GM21529 (cell line): ENCODE data around the gene PPBP.
"Not testable (repeated sequence)": the region's sequence is repeated elsewhere in the genome, so short reads cannot be mapped to it uniquely, and the experiment has no call there.

Experiments used
- ATAC-seq: cut with Tn5 transposase; IDR thresholded peaks from one replicate; pipeline ENCODE4 v1.9.1; 2021; ENCODE audit not compliant: unreplicated experiment

PPBP gene

DNA sequence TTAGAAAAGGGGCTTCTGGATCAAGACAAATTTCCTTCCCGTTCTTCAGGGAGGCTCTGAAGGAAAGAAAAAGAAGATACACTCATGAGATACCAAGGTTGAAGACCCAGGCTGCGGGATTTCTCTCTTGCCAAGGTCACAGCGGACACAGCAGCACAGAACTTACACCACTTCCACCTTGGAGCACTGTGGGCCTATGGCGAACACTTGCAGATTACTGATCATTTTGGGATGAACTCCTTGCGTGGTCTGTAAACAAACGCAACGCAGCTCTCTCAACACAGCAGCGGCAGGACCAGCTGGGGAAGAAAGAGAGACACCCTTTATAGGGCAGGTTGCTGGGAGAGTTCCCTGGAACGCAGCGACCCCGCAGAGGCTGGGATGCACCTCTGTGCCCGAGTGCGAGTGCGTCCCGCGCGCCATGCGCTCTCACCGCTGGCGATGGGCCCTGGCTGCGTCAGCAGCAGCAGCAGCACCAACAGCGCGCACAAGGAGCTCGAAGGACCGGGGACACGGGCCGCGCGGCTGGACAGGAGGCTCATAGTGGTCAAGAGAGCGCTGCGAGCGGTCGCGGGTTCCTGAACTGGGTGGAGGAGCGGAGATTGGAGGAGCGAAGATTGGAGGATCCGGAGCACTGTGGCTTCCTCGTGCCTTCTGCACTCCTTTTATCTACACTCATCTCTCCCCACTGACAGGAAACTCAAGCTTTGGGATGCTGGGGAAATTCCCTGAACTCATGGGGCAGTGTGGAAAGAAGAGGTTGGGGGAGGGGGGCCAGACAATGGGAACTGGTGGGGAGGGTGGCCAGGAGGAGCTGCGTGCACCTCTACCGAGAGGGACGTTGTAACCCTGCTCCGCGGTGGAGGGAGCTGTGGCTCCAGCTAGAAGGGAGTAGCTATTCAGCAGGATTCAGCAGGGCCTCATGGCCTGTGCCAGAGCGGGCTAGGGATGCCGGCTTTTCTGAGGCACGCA, 10.3 kb upstream of the PPBP start, which contains the start of gene CXCL5:
CXCL5 (minus strand) TSS at position 638 of the 972 bp plus-strand sequence; CDS start at position 542, 96 bp downstream.
- no peak for ATAC-seq

DNA sequence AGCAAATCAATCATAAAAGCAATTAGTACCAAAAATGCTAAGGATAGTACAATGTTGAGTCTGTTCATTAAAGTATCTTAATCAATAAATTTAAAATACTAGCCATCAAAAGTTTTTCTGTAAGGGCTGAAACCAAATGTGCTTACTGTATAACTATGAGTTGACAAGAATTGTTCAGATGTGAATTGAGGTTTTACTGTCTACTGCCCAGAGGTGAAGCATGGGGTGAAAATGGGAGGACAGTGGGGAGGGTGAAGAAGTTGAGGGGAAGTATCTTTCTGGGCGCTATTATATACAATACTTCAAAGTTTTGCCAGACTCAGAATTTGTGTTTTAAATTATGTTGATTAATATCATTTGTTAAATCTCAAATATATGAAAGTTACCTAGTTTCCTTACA, 4.1 kb upstream of the PPBP start:
- no peak for ATAC-seq

DNA sequence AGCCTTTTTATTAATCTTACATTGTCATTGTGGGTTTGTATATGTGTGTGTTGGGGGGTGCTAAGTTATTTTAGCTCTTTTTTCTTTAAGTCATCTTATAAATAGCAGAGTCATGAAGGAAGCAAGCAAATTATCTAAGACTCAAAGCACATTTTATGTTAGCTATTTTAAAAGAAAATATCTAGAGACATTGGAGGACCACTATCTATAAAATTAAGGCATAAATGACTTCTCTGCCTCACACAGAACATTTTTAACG, 3.7 kb upstream of the PPBP start:
- ATAC-seq: no peak

DNA sequence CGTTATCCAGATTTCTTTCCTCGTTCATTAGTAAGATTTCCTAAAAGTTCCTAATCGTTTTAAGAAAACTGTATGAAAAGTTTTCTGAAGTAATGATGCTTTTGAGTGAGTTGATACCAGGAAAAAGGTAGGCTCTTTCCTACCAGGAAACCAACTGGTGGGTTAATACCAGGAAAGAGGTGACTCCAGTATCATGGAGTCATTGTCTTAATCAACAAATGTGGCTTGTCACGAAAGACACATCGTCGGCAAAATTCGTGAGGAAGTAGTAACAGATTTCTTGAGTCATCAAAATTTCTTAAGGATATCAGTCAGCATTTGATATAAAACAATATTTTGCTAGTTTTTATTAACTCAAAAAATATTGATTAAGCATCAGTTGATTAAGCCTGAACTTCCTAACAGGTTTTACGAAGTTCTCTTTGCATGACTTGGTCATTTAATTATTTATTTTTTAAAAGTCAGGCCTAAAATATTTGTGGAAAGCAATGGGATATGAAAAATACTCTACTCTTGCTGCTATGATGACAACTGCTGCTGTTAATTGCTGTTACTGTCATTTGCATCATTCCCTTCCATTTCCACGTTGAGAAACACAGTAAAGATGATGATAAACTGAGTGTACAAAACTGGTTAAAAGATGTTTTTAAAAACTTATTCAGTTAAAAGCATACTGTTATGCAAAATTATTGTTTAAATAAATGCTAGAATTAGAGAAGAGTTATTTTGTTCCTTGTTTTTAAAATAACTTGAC, 3.2 kb upstream of the PPBP start:
- ATAC-seq: no peak

DNA sequence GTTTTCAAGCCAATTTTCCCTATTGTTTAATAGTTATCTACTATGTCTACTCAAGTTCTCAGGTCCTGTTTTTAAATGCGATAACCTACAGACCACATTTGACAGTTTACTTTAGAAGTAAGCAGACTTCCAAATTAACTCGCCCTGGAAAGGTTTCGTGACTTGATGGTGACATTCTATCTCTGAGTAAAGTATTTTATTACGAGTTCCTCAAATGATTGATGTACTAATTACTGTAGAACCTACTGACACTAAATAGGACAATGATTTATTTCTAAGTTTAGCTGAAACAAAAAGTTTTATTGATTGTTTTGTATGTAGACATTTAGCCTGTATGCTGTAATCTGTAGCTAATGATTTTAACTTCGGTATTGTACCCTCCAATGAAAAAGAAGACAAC, 1.9 kb upstream of the PPBP start:
- no peak for ATAC-seq

DNA sequence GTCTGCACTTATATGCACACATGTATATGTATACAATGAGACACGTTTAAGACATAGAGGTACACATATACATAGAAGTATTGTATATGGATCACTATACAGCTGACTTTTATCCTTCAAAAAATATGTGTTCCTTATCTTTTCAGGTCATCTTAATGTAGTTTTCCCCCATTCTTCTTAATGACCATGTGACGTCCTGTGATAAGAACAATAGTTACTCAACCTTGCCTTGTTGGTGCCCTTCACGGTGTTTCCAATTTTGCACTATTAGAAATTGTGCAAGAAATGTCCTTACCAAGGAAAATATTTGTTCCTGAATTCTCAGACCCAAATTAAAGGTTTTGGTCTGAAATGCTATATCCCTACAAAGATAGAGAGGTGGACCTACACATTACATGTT, 1.0 kb upstream of the PPBP start:
- no peak for ATAC-seq

DNA sequence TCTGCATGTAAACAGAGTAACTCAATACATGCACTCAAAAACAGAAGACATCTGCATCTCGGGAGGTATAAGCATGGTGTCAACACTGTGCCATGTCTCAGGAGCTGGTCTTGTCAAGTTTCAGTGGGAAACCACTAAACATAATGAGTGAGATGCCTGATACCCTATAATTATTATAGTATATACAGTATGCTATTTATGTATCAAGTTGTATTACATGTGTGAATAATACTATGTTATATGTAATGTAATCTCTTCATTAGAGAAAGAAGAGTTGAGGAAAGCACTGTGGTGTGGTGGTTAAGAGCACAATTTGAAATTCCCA, 2.5 kb downstream of the PPBP start:
- ATAC-seq: no peak

DNA sequence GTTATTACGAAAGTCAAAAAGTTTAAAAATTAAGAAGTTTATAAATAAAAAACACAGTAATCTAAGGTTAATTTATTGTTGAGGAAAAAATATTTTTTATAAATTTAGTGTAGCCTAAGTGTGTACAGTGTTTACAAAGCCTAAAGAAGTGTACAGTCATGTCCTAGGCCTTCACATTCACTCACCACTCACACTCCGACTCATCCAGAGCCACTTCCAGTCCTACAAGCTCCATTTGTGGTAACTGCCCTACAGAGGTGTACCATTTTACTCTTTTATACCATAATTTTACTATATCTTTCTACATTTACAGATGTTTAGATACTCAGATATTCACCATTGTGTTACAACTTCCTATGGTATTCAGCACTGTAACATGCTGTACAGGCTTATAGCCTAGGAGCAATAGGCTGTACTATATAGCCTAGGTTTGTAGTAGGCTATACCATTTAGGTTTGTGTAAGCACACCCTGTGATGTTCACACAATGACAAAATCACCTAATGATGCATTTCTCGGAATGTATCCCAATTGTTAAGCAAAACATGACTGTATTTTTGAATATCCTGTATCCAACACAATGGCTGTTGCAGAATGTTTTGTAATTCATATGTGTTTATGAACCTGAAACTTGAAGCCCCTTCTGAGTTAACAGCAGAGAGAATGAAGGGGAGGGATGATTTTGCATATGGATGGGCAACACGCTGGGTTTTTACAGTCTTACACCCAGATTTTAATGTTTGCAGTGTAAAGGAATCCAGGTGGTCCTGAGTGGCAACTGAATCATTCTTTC, 3.1 kb downstream of the PPBP start:
- no peak for ATAC-seq

DNA sequence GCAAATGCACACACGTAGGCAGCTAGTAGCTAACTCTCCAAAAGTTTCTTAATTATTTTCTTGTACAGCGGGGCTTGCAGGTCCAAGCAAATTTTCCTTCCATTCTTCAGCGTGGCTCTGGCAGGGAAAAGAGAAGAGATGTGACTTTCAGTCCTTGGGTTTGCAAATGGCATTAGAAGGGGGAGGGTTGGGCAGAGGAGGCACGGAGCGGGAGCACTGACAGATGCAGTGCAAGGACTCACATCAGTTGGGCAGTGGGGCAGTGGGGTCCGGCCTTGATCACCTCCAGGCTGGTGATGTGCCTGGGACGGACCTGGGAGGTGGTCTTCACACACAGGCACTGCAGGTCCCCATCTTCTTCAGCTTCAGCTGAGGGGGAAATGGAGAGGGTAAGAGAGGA, 6.8 kb downstream of the PPBP start:
- not testable (repeated sequence) for ATAC-seq

DNA sequence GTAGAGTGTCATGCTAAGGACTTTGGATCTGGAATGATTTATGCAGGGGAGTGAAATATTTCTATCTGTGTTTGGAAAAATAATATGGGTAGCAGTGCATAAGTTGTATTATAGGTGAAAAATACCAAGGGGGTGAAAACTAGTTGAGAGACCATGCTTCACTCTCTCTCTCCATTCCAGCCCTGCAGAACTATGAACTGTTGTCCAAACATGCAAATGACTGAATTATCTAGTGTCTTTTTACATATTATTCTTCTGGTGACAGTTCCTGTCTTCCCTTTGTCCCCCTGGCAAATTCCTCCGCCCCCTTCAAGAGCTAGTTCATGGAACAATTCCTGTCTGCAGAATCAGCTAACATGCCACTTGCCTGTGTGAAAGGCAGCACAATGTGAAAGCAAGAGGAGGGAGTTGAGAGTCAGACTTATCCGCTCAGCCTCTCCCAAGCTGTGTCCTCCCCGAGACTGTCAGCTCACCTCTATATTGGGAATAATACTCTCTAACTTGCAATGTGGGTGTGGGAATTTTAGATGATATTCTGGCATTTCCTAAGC, 8.5 kb downstream of the PPBP start:
- no peak for ATAC-seq

DNA sequence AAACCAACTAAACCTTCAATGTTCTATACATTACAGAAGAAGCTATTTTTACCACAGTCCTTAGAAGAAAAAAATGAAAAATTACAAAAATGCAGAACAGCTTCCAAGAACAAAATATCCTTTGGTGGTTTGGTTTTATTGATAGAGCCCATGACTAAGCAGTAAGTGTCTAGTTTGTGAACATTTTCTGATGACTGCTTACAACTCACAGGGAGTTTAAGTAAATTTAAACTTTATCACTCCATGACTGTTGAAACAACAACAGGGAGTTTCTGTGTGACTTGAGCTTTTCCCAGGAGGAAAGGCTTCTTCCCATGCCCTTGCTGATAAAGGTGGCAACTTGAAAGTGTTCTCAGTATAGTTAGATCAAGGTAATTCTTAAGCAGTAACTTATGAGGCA, 9.1 kb downstream of the PPBP start:
- ATAC-seq: no peak

DNA sequence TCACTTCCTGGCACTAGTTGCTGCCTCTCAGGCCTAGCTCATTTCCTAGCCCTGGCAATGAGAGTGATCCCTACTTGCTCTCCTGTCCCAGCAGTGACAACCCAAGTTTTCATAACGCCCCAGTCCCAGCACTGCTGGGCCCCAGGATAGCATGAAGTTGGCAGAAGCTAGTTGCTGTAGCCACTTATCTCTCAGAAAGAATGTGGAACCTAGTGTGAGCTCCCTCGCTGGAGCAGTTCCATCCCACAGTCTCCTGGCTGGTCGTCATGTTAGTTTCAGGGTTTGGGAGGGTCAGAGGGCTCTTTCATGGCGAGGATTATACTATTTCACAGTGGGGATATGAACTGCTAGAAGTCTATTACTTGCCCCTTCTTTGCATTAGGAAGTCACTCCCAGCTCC, 11.3 kb downstream of the PPBP start:
- no peak for ATAC-seq

DNA sequence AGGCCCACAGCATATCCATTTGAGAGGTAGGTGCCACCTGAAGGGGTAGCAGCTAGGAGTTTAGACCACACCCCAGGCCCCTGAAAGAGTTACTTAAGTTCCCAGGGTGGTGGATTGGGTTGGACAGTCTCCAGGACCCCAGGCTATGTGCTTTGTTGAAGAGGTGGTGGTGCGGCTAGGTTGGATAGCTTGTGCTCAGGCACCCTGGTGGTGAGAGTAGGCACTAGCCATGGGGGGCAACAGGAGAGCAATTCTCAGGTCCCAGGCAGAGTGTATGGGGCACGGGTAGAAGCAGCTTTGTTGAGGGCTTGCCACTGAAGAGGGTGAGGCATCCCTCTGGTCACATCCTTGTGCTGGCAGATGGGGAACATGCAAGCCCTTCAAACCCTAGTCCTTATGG, 11.8 kb downstream of the PPBP start:
- no peak for ATAC-seq

DNA sequence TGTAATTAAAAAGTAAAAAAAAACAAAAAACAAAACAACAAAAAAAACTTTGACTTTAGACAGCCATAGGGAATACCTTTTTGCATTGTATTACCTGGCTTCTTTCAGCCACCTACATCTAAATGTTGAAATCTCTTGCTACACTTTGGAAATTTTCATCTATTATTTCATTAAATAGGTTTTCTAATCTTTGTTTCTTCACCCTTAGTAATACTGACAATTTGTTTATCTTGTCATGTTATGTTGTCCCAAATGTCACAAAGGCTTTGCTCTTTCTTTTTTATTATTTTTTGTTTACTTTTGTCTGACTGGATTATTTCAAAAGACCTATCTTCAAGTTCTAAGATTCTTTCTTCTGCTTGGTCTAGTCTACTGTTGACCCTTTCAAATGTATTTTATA, 13.6 kb downstream of the PPBP start:
- no peak for ATAC-seq

DNA sequence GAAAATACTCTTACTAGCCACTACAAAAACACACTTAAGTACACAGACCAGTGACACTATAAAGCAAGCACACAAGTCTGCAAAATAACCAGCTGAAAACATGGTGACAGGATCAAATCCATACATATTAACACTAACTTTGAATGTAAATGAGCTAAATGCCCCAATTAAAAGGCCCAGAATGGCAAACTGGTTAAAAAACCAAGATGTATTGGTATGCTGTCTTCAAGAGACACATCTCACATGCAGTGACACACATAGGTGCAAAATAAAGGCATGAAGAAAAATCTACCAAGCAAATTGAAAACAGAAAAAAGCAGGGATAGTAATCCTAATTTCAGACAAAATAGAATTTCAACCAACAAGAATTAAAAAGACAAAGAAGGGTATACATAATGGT, 17.0 kb downstream of the PPBP start:
- ATAC-seq: no peak

DNA sequence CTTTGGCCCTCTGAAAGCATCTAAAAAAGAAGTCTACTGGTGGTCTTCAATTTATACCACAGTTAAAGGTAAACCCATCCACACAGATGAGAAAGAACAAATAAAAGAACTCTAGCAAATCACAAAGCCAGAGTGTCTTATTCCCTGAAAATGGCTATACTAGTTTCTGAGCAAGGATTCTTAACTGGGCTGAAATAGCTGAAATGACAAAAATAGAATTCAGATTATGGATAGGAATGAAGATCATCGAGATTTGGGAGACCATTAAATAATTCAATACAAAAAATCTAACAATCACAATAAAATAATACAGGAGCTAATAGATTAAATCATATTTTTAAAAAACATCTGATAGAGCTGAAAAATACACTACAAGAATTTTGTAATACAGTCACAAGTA, 18.0 kb downstream of the PPBP start:
- no peak for ATAC-seq

DNA sequence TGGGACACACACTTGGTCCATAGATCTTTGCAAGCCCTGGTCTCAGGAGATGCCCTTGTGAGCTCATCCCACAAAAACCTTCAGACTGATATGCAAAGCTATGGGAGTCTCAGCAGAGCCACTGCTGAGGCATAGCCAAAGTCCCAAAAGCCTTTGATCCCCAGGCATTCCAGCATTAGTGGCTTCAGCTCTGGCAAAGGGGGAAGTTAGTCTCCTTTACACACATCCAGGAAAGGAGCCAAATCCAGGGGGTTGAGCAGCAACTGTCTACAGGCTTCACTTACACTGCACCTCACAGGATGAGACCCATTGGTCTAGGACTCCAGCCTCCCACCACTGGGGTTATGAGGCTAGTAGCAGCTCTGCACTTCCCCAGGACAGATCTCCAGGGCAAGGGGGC, 20.1 kb downstream of the PPBP start:
- no peak for ATAC-seq

DNA sequence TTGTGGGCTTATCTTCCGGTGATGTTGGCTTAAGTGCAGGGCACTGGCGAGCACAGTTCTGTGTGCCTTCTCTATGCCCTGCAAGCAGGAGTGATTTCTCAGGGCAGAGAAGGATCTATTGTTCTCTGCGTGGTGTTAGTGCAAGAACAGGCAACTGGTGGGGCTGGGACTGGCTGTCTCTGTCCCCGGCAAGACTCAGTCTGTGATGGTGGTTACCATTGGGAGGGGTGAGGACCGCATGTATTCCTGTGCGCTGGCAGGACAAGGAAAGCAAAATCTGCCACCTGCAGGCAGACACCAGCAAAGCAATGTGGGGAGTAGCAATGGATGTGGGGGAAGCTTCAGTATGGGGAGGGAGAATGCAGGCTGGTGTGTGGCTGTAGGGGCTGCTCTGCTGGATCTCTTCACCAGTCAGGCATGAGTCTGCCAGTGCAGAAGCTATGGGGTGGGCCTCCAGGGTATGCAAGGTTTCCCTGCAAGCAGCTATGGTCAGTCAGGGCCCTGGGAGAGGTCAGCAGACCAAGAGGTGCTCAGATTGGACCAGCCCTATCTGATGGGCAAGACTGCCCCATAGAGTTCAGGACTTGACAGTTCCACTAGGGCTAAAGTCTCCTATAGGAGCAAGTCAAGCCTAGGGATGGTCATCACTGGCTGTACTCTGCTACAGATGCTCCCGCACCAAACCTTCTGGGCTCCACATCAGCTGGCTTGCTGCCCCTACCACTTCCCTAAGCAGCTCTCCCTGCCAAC, 23.0 kb downstream of the PPBP start:
- no peak for ATAC-seq

DNA sequence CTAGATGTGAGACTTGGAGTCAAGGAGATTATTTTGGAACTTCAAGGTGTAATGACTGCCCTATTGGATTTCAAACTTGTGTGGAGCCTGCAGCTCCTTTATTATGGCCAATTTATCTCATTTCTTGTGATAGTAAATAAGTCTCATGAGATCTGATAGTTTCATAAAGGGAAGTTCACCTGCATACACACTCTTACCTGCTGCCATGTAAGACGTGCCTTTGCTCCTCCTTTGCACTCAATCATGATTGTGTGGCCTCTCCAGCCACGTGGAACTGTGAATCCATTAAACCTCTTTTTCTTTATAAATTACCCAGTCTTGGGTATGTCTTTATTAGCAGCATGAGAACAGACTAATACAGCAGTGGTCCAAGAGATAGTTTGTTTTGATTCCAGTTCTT, 25.3 kb downstream of the PPBP start:
- ATAC-seq: no peak

DNA sequence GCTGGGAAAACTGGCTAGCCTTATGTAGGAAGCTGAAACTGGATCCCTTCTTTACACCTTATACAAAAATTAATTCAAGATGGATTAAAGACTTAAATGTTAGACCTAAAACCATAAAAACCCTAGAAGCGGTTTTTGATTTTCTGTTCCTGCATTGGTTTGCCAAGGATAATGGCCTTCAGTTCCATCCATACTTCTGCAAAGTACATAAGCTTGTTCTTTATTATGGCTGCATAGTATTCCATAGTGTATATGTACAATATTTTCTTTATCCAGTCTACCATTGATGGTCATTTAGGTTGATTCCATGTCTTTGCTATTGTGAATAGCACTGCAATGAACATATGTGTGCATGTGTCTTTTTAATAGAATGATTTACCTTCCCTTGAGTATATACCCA, 28.9 kb downstream of the PPBP start:
- not testable (repeated sequence) for ATAC-seq

DNA sequence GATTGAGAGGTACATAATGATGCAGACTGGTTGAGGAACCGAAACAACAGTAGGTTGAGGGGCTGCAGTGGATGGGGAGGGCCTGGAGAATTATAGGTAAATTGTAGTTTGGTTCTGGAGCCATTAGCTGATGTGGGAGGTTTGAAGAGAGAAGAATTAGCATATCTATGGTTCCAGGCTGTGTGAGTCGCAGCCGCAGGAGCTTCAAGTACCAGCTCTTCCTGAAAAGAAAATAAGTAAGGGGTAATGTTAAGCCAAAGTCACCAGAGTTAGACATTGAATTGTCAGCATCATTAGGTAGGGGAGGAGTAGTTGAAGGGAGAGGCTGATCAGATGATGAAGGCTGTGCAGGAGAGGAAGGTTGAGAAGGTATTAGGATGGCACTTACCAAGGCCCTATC, 35.6 kb downstream of the PPBP start:
- no peak for ATAC-seq
